Cardiac muscle cell (in vitro differentiated cells and primary cell): ENCODE data around the gene NAPEPLD. TPM values are rescaled to one million over a fixed set of nuclear protein-coding genes. Genes with fewer than 3 reads are reported as not detected.
A peak's percentile ranks its signal among the peaks of the same experiment; 100 is the strongest.
"Not testable (repeated sequence)": the region's sequence is repeated elsewhere in the genome, so short reads cannot be mapped to it uniquely, and the experiment has no call there.

ENCODE experiments used
- DNase-seq, 2 donors: peaks; one replicate each; pipeline versions ENCODE4 v3.0.0 to v3.0.0-alpha.2; 2010 to 2017; ENCODE audit warnings: low read depth in 1 of 2, low spot score in 1 of 2
- H3K27ac ChIP-seq: fragments of 200-600 bp; sonication (generic); 2 replicates; pipeline ENCODE4 v1.5.1; 2016
- H3K27me3 ChIP-seq: fragments of 200-600 bp; sonication (generic); 2 replicates; pipeline ENCODE4 v1.6.0; 2016; ENCODE audit warnings: control low read depth
- H3K36me3 ChIP-seq: fragments of 200-600 bp; sonication (generic); 2 replicates; pipeline ENCODE4 v1.5.1; 2016; ENCODE audit warnings: control low read depth
- H3K4me1 ChIP-seq: fragments of 200-600 bp; sonication (generic); 2 replicates; pipeline ENCODE4 v1.8.1; 2017; ENCODE audit warnings: low read depth, mild to moderate bottlenecking, mixed run types
- H3K4me3 ChIP-seq: fragments of 200-600 bp; sonication (generic); 2 replicates; pipeline ENCODE4 v1.5.1; 2016; ENCODE audit warnings: mild to moderate bottlenecking
- H3K9me3 ChIP-seq: fragments of 200-600 bp; sonication (generic); 2 replicates; pipeline ENCODE4 v1.5.1; 2017; ENCODE audit warnings: low read depth, mild to moderate bottlenecking, control low read depth
- polyA plus RNA-seq: library from polyadenylated mRNA; unstranded; fragments of >200 nt; fragmentation: Nextera tagmentation; extraction: Ambion mirVana; gene quantifications from 2 replicates; pipeline ENCODE4 v1.2.1, GENCODE V29; 2016
- total RNA-seq: library from RNA; depleted of rRNA; stranded (reverse); fragments of >200 nt; gene quantifications from 2 replicates; pipeline ENCODE4 v1.2.3, GENCODE V29; 2016
- TF ChIP-seq, protein P1 (sequence below): IDR thresholded peaks from 2 replicates; pipeline ENCODE4 v1.5.1; 2012; ENCODE audit warnings: low read depth, mild to moderate bottlenecking, low read length

The NAPEPLD gene
- total and polyA plus RNA-seq, 2 experiments from 2014 or later: 9.2 to 15.7 TPM

DNA sequence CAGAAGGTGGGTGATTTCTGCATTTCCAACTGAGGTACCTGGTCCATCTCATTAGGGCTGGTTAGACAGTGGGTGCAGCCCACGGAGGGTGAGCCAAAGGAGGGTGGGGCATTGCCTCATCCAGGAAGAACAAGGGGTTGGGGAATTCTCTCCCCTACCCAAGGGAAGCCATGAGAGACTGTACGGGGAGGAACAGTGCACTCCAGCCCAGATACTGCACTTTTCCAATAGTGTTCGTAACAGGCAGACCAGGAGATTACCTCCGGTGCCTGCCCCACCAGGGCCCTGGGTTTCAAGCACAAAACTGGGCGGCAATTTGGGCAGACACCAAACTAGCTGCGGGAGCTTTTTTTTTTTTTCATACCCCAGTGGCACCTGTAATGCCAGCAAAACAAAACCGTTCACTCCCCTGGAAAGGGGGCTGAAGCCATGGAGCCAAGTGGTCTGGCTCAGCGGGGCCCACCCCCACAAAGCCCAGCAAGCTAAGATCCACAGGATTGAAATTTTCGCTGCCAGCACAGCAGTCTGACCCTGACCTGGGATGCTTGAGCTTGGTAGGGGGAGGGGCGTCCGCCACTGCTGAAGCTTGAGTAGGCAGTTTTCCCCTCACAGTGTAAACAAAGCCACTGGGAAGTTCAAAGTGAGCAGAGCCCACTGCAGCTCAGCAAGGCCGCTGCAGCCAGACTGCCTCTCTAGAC is 42.7 kb downstream of the NAPEPLD start:
- no peaks in the 10 kb centered on the region for H3K27me3 ChIP-seq
- no peak overlapping the region for H3K4me3 ChIP-seq
- H3K36me3 ChIP-seq: peaks cover 11% of the 10 kb centered on the region
- no peaks in the 10 kb centered on the region for H3K9me3 ChIP-seq
- peak overlapping the region; percentile 90 for H3K27ac ChIP-seq
- peak; percentile 7 to 79 for DNase-seq
- TF ChIP-seq, protein P1, sequence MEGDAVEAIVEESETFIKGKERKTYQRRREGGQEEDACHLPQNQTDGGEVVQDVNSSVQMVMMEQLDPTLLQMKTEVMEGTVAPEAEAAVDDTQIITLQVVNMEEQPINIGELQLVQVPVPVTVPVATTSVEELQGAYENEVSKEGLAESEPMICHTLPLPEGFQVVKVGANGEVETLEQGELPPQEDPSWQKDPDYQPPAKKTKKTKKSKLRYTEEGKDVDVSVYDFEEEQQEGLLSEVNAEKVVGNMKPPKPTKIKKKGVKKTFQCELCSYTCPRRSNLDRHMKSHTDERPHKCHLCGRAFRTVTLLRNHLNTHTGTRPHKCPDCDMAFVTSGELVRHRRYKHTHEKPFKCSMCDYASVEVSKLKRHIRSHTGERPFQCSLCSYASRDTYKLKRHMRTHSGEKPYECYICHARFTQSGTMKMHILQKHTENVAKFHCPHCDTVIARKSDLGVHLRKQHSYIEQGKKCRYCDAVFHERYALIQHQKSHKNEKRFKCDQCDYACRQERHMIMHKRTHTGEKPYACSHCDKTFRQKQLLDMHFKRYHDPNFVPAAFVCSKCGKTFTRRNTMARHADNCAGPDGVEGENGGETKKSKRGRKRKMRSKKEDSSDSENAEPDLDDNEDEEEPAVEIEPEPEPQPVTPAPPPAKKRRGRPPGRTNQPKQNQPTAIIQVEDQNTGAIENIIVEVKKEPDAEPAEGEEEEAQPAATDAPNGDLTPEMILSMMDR: no peak
- H3K4me1 ChIP-seq: peaks cover 22% of the 10 kb centered on the region

DNA sequence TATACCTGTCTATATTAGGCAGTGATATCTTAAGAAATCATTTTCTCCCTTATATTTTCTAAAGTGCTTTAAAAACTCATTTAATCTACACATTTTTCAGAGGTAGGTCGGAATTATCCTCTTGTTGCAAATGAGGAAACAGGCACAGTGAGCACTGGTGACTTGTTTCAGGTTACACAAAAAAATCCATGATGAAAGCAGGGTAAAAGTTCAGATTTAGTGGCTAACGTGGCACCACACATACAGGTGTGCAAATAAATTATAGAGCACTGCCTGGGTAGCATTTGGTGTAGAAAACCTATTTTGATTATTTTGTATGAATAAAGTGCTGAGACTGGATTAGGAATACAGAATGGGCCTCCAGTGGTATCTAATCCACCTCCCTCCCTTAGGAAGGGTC is 47.4 kb downstream of the NAPEPLD start:
- no peaks in the 10 kb centered on the region for H3K27me3 ChIP-seq
- TF ChIP-seq, protein P1: no peak
- no peak overlapping the region for H3K4me3 ChIP-seq
- no peak for DNase-seq
- peaks cover 17% of the 10 kb centered on the region for H3K4me1 ChIP-seq
- no peaks in the 10 kb centered on the region for H3K9me3 ChIP-seq
- H3K36me3 ChIP-seq: peaks cover 29% of the 10 kb centered on the region
- H3K27ac ChIP-seq: no peak overlapping the region

DNA sequence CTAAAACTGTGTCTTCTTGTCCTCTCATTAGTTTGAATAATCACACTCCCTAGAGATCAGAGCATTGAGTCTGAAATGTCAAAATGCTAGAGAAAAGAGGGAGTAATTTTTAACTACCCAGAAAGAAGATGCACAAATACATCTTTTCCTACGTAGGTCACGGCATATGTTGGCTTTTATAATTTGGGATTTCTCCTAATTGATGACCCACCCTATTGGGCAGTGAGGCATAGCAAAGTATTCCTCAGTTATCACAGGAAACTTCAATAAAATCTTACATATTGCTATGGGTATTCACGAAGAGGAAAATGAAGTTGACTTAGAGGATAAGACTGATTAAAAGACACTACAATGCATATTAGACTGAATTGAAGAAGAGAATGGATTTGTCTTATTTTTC is 48.6 kb downstream of the NAPEPLD start:
- TF ChIP-seq, protein P1: no peak
- H3K36me3 ChIP-seq: peaks cover 29% of the 10 kb centered on the region
- H3K4me3 ChIP-seq: no peak overlapping the region
- peaks cover 7% of the 10 kb centered on the region for H3K4me1 ChIP-seq
- H3K27me3 ChIP-seq: no peaks in the 10 kb centered on the region
- peak overlapping the region; percentile 23 for H3K27ac ChIP-seq
- H3K9me3 ChIP-seq: no peaks in the 10 kb centered on the region
- no peak for DNase-seq

DNA sequence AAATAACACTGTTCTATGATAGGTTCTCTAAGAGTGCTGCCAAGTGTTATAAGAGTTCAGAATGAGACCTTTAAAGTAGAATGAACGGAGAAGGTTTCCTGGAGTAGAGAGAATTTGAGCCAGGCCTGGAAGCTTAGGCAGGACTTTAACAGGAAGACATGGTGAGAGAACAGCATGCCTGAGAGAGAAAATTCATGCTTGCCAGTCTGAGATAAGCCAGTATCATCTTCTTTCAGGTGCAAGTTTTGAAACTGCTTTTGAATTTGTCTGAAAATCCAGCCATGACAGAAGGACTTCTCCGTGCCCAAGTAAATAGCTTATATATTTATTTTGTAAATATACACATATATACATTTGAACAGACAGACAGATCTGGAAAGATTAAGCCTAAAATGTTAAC is 51.9 kb downstream of the NAPEPLD start:
- Histone ChIP-seq H3K27me3 (no peaks in the 10 kb centered on the region), H3K4me1 (peaks cover 19% of the 10 kb centered on the region), H3K36me3 (peaks cover 23% of the 10 kb centered on the region), H3K4me3 (no peak overlapping the region), H3K9me3 (no peaks in the 10 kb centered on the region), H3K27ac (no peak overlapping the region)
- TF ChIP-seq, protein P1: no peak
- DNase-seq: no peak

DNA sequence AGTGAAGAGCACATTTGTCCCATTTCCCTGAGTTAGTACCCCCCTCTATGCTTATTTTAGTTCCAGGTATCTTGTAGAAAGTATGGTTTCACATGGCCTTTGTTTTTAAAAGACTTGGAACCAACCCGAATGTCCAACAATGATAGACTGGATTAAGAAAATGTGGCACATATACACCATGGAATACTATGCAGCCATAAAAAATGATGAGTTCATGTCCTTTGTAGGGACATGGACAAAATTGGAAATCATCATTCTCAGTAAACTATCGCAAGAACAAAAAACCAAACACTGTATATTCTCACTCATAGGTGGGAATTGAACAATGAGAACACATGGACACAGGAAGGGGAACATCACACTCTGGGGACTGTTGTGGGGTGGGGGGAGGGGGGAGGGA is 53.3 kb downstream of the NAPEPLD start:
- not testable (repeated sequence) for DNase-seq, H3K4me3 ChIP-seq, H3K27ac ChIP-seq, H3K27me3 ChIP-seq, H3K9me3 ChIP-seq
- Histone ChIP-seq H3K4me1 (peaks cover 19% of the 10 kb centered on the region), H3K36me3 (peaks cover 16% of the 10 kb centered on the region)

DNA sequence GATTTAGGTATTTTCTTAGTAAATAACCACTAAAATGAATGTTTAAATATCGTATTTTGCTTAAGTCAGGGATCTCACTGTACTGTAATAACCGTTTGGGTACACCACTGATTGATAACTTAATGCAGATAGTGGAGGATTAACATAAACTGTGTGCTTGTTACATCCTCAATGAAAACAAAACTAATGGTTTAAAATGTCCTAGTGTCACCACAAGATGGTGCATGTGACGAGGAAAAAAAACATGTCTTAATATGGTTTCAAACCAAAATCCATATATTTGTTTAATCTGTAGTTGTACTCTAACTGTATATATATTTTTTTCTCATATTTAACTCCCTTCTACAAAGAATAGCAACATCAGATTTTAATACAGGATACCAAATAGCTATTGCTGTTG is 54.8 kb downstream of the NAPEPLD start:
- Histone ChIP-seq H3K9me3 (no peaks in the 10 kb centered on the region), H3K4me1 (peaks cover 19% of the 10 kb centered on the region), H3K27ac (peak overlapping the region; percentile 71), H3K27me3 (no peaks in the 10 kb centered on the region), H3K36me3 (peaks cover 7% of the 10 kb centered on the region), H3K4me3 (no peak overlapping the region)
- TF ChIP-seq, protein P1: peak; percentile 15
- DNase-seq: peak in 1 of 2 donors; percentile 10
